Measurements from ENCODE around the gene LAMC2. TPM values are rescaled to one million over a fixed set of nuclear protein-coding genes. Genes with fewer than 3 reads are reported as not detected.

Gene LAMC2
- total and polyA plus RNA-seq, 2 of the 8 experiments (the other 6 are each of a cell fraction or from before 2014, with no cell fraction given): 4.6 to 12.9 TPM

GRCh38 chr1:183238071-183238470, 52.0 kb downstream of the LAMC2 start (continued):
- TF ChIP-seq KDM5A (IDR thresholded peaks at IDR 0.05; ENCODE audit: low read length) (no peak), SIRT6 (IDR thresholded peaks at IDR 0.05; ENCODE audit: low read length) (no peak)
